Astrocyte (in vitro differentiated cells and primary cell): ENCODE results near the gene ERVFRD-1. TPM values are rescaled to one million over a fixed set of nuclear protein-coding genes. Genes with fewer than 3 reads are reported as not detected.

Source experiments
- DNase-seq: peaks from one replicate; pipeline ENCODE4 v3.0.0-alpha.2; 2010; ENCODE audit warnings: low read depth
- FAIRE-seq: peaks from 2 replicates; lab custom pipeline; 2011; peaks lifted over from hg19 to GRCh38; lab: Jason Lieb, UNC
- H2AFZ ChIP-seq: 2 replicates; pipeline ENCODE4 v1.6.0; 2012; ENCODE audit warnings: low read depth, low read length, inconsistent platforms
- H3K27ac ChIP-seq: 2 replicates; pipeline ENCODE4 v1.5.1; 2011; ENCODE audit warnings: low read depth, low read length, inconsistent platforms
- H3K27me3 ChIP-seq: 2 replicates; pipeline ENCODE4 v1.6.0; 2011; ENCODE audit warnings: low read length, inconsistent platforms; ENCODE audit not compliant: insufficient read depth
- H3K36me3 ChIP-seq: 2 replicates; pipeline ENCODE4 v1.5.1; 2011; ENCODE audit warnings: low read length, inconsistent platforms; ENCODE audit not compliant: insufficient read depth
- H3K4me1 ChIP-seq: 2 replicates; pipeline ENCODE4 v1.5.1; 2011; ENCODE audit warnings: low read length, inconsistent platforms; ENCODE audit not compliant: insufficient read depth
- H3K4me2 ChIP-seq: 2 replicates; pipeline ENCODE4 v1.6.0; 2012; ENCODE audit warnings: low read length, inconsistent platforms
- H3K4me3 ChIP-seq: 2 replicates; pipeline ENCODE4 v1.5.1; 2011; ENCODE audit warnings: low read depth, mild to moderate bottlenecking, low read length, inconsistent platforms; ENCODE audit not compliant: insufficient read depth
- H3K79me2 ChIP-seq: 2 replicates; pipeline ENCODE4 v1.6.0; 2012; ENCODE audit warnings: mild to moderate bottlenecking, low read length, inconsistent platforms; ENCODE audit not compliant: insufficient read depth
- H3K9ac ChIP-seq: 2 replicates; pipeline ENCODE4 v1.6.0; 2012; ENCODE audit warnings: mild to moderate bottlenecking, low read length, inconsistent platforms
- H3K9me3 ChIP-seq: 2 replicates; pipeline ENCODE4 v1.5.1; 2012; ENCODE audit warnings: low read depth, mild to moderate bottlenecking, low read length, inconsistent platforms; ENCODE audit not compliant: insufficient read depth
- H4K20me1 ChIP-seq: 2 replicates; pipeline ENCODE4 v1.6.0; 2012; ENCODE audit warnings: low read length, inconsistent platforms; ENCODE audit not compliant: insufficient read depth
- H3K27ac Mint-ChIP-seq: one replicate; pipeline ENCODE4 v1.8.0; 2021; ENCODE audit warnings: mild to moderate bottlenecking, mixed read lengths; ENCODE audit not compliant: unreplicated experiment
- H3K27me3 Mint-ChIP-seq: one replicate; pipeline ENCODE4 v1.8.0; 2021; ENCODE audit warnings: low read depth, mixed read lengths; ENCODE audit not compliant: unreplicated experiment
- H3K36me3 Mint-ChIP-seq: one replicate; pipeline ENCODE4 v1.8.0; 2021; ENCODE audit warnings: low read depth, mixed read lengths; ENCODE audit not compliant: unreplicated experiment
- H3K4me1 Mint-ChIP-seq: one replicate; pipeline ENCODE4 v1.8.0; 2021; ENCODE audit warnings: low read depth, mixed read lengths; ENCODE audit not compliant: unreplicated experiment
- H3K4me3 Mint-ChIP-seq: one replicate; pipeline ENCODE4 v1.8.0; 2021; ENCODE audit warnings: mild to moderate bottlenecking, moderate library complexity, mixed read lengths; ENCODE audit not compliant: unreplicated experiment
- H3K9me3 Mint-ChIP-seq: one replicate; pipeline ENCODE4 v1.8.0; 2021; ENCODE audit warnings: mild to moderate bottlenecking, mixed read lengths; ENCODE audit not compliant: unreplicated experiment
- CTCF ChIP-seq: IDR thresholded peaks from 2 replicates; pipeline ENCODE4 v1.5.1; 2011; ENCODE audit warnings: low read depth, mild to moderate bottlenecking, inconsistent platforms, low read length, moderate library complexity; ENCODE audit not compliant: insufficient read depth
- EZH2 ChIP-seq: IDR thresholded peaks from 2 replicates; pipeline ENCODE4 v1.6.1; 2012; ENCODE audit warnings: mild to moderate bottlenecking, low read length, inconsistent platforms; ENCODE audit not compliant: insufficient read depth
- total RNA-seq: library from RNA; stranded (reverse); gene quantifications from 2 replicates; pipeline ENCODE4 v1.2.1, GENCODE V29; 2021

The ERVFRD-1 gene
- total RNA-seq, 1 donor from 2014 or later: not detected

DNA sequence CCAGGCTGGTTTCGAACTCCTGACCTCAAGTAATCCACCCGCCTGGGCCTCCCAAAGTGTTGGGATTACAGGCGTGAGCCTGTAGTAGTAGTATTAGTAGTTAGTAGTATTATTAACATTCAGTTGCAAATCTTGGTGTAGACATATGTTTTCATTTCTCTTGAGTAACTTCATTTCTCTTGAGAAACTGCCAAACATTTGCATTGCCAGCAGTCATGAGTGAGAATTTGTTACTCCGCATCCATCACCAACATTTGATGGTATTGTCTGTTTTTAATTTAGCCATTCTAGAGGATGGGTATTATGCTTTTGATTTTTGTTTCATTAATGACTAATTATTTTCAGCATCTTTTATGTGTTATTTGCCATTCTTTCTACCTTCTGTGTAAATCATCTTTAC, 1.5 kb upstream of the ERVFRD-1 start:
- Histone ChIP-seq H3K4me2 (no peak overlapping the region), H3K9ac (no peak overlapping the region), H2AFZ (no peak overlapping the region), H3K4me1 (no peaks in the 10 kb centered on the region), H3K9me3 (no peaks in the 10 kb centered on the region), H4K20me1 (peaks cover 71% of the 10 kb centered on the region), H3K27me3 (no peaks in the 10 kb centered on the region), H3K79me2 (peaks cover 83% of the 10 kb centered on the region), H3K27ac (no peak overlapping the region), H3K36me3 (no peaks in the 10 kb centered on the region), H3K4me3 (no peak overlapping the region)
- FAIRE-seq (no peak), DNase-seq (no peak)
- H3K9me3 Mint-ChIP-seq: no peaks in the 10 kb centered on the region
- TF ChIP-seq CTCF: no peak
- no peak for TF ChIP-seq EZH2
- H3K27me3 Mint-ChIP-seq: no peaks in the 10 kb centered on the region
- H3K27ac Mint-ChIP-seq: no peak overlapping the region
- H3K4me1 Mint-ChIP-seq: peaks cover 11% of the 10 kb centered on the region
- no peak overlapping the region for H3K4me3 Mint-ChIP-seq
- H3K36me3 Mint-ChIP-seq: peaks cover 3% of the 10 kb centered on the region

DNA sequence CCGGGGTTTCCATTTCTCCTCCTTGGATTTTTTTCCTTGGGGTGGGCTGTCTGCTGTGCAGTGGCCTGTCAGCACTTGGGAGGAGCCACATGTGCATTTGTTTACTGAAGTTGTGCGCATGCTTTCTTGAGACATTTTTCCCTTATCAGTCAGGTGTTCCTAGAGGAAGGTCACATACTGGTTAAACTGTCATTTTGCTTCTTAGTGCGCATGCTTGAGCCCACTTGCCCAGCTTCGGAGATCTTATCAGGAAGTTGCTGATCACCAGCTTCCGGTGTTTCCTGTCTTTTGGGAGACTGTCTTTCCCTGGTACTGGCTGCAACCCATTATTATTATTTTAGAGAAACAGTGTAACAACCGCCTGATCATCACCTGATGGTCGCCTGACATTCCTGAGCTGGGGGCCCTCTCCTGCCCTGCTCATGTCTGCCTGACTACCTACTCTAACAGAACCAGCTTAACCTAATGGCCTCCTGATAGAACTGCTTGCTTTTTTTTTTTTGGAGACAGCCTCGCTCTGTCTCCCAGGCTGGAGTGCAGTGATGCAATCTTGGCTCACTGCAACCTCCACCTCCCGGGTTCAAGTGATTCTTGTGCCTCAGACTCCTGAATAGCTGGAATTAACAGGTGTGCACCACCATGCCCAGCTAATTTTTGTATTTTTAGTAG, 378 bp upstream of the ERVFRD-1 start:
- H3K79me2 ChIP-seq: peaks cover 85% of the 10 kb centered on the region
- H3K36me3 Mint-ChIP-seq: peaks cover 4% of the 10 kb centered on the region
- no peak overlapping the region for H3K27ac ChIP-seq
- H3K36me3 ChIP-seq: no peaks in the 10 kb centered on the region
- no peaks in the 10 kb centered on the region for H3K27me3 Mint-ChIP-seq
- no peaks in the 10 kb centered on the region for H3K4me1 ChIP-seq
- TF ChIP-seq CTCF: no peak
- no peak for TF ChIP-seq EZH2
- no peak overlapping the region for H3K4me2 ChIP-seq
- no peak for DNase-seq
- no peak overlapping the region for H3K27ac Mint-ChIP-seq
- no peaks in the 10 kb centered on the region for H3K9me3 ChIP-seq
- no peaks in the 10 kb centered on the region for H3K9me3 Mint-ChIP-seq
- H3K9ac ChIP-seq: no peak overlapping the region
- no peaks in the 10 kb centered on the region for H3K27me3 ChIP-seq
- no peak overlapping the region for H3K4me3 Mint-ChIP-seq
- H3K4me1 Mint-ChIP-seq: peaks cover 11% of the 10 kb centered on the region
- no peak overlapping the region for H2AFZ ChIP-seq
- no peak overlapping the region for H3K4me3 ChIP-seq
- peaks cover 75% of the 10 kb centered on the region for H4K20me1 ChIP-seq
- FAIRE-seq: no peak

DNA sequence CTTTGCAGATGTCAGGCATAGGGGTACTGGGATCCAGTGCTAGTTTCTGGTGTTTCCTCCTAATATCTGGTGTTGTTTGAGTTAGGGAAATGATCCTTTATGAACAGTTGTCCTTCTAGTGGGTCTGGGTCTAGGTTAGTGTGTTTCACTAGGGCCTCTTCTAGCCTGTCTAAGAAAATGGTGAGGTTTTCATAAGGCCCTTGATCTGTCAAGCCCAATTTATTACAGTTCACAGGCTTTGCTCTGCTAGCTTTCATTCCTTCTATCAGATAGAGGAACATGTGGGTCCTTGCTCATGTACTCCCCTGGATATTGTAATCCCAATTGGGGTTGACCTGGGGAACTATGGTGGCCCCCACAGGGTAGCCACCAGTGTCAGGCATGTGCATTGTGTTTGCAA, 2.8 kb downstream of the ERVFRD-1 start:
- Histone ChIP-seq H3K27me3 (no peaks in the 10 kb centered on the region), H3K9ac (no peak overlapping the region), H3K36me3 (no peaks in the 10 kb centered on the region), H3K4me1 (no peaks in the 10 kb centered on the region), H3K4me3 (no peak overlapping the region), H3K9me3 (no peaks in the 10 kb centered on the region), H2AFZ (no peak overlapping the region), H3K79me2 (peaks cover 95% of the 10 kb centered on the region), H4K20me1 (peaks cover 90% of the 10 kb centered on the region), H3K27ac (no peak overlapping the region), H3K4me2 (no peak overlapping the region)
- peaks cover 6% of the 10 kb centered on the region for H3K36me3 Mint-ChIP-seq
- H3K27me3 Mint-ChIP-seq: no peaks in the 10 kb centered on the region
- H3K4me3 Mint-ChIP-seq: no peak overlapping the region
- H3K9me3 Mint-ChIP-seq: no peaks in the 10 kb centered on the region
- peaks cover 8% of the 10 kb centered on the region for H3K4me1 Mint-ChIP-seq
- no peak overlapping the region for H3K27ac Mint-ChIP-seq
- FAIRE-seq (no peak), DNase-seq (no peak)
- TF ChIP-seq EZH2 (no peak), CTCF (no peak)
